Measurements from ENCODE around the gene TOPORS. TPM values are rescaled to one million over a fixed set of nuclear protein-coding genes. Genes with fewer than 3 reads are reported as not detected.
"Not testable (repeated sequence)": the region's sequence is repeated elsewhere in the genome, so short reads cannot be mapped to it uniquely, and the experiment has no call there.

Gene TOPORS
- 10 to 100 TPM; 14.7 to 19.9 TPM for total RNA-seq
- polyA plus RNA-seq = 1 to 10 TPM; 4.8 to 6.0 TPM

GRCh38 chr9:32552172-32552872 lies at the start of gene TOPORS, which contains the start of gene SMIM27:
TSS of gene TOPORS (minus strand) at chr9:32552586. CDS start at chr9:32552436, 150 bp downstream.
TSS of gene SMIM27 (plus strand) at chr9:32552327. CDS start at chr9:32552435, 108 bp downstream.
- Histone ChIP-seq H3K36me3 (ENCODE audit: control insufficient read depth in 4 of 4, insufficient read depth in 3 of 4, low read depth in 1 of 4, low read length in 3 of 4) (peaks cover 0 to 2% (median 0%) of the 10 kb centered on the region in 4 donors), H3K27ac (ENCODE audit: low read depth in 1 of 2, low read length in 2 of 2) (peak within 1 kb of the TSS; percentile 94 to 97), H3K4me3 (ENCODE audit: low read depth in 1 of 3, low read length in 3 of 3) (peak within 1 kb of the TSS; percentile 69 to 94 (median 70)), H3K4me1 (ENCODE audit: control insufficient read depth in 4 of 4, insufficient read depth in 4 of 4, low read length in 3 of 4) (peaks cover 2 to 30% (median 13%) of the 10 kb centered on the region in 4 donors), H3K9me3 (ENCODE audit: control insufficient read depth in 4 of 4, low read length in 3 of 4) (no peaks in the 10 kb centered on the region), H3K9ac (ENCODE audit: low read depth in 1 of 2, low read length in 2 of 2) (peak within 1 kb of the TSS; percentile 97 to 99), H3K27me3 (ENCODE audit: control insufficient read depth in 4 of 4, insufficient read depth in 4 of 4, low read length in 3 of 4) (no peaks in the 10 kb centered on the region)
- peak; percentile 87 for DNase-seq (ENCODE audit: low spot score)
- WGBS = under 1% methylated on average over 46 of the region's 46 CpGs
- TF ChIP-seq NR2F2 (IDR thresholded peaks at IDR 0.05) = no peak
- TF ChIP-seq JUND (IDR thresholded peaks at IDR 0.05) = peak in 1 of 2 donors; percentile 37
- peak; percentile 100 for TF ChIP-seq YY1 (IDR thresholded peaks at IDR 0.05)
- TF ChIP-seq ATF3 (IDR thresholded peaks at IDR 0.05) = peak; percentile 17
- TF ChIP-seq TAF1 (conservative IDR thresholded peaks at IDR 0.05) = peak; percentile 97
- peak; percentile 36 for TF ChIP-seq ZBTB33 (IDR thresholded peaks at IDR 0.05)
- TF ChIP-seq REST (IDR thresholded peaks at IDR 0.05) = peak; percentile 93
- TF ChIP-seq HNF4A (conservative IDR thresholded peaks at IDR 0.05) = peak; percentile 25 to 56
- TF ChIP-seq RXRA (IDR thresholded peaks at IDR 0.05) = peak in 1 of 2 donors; percentile 20
- no peak for TF ChIP-seq SP1 (IDR thresholded peaks at IDR 0.05)
- no peak for TF ChIP-seq FOXA1 (IDR thresholded peaks at IDR 0.05)
- TF ChIP-seq CTCF (IDR thresholded peaks at IDR 0.05; ENCODE audit: low read depth, low read length, missing input control) = no peak
- TF ChIP-seq EGR1 (IDR thresholded peaks at IDR 0.05; ENCODE audit: low read depth in 2 of 2) = peak; percentile 93 to 95
- TF ChIP-seq MAX (IDR thresholded peaks at IDR 0.05) = peak; percentile 51
- TF ChIP-seq FOXA2 (IDR thresholded peaks at IDR 0.05) = no peak
- peak; percentile 11 to 21 for TF ChIP-seq RAD21 (IDR thresholded peaks at IDR 0.05)
- TF ChIP-seq GABPA (IDR thresholded peaks at IDR 0.05 in 1 of 2, conservative IDR thresholded peaks at IDR 0.05 in 1 of 2) = peak; percentile 57 to 86
- no peak for TF ChIP-seq HNF4G (IDR thresholded peaks at IDR 0.05)

- 64% methylated on average over 3 of the region's 3 CpGs for WGBS
- H3K9ac ChIP-seq (ENCODE audit: low read depth in 1 of 2, low read length in 2 of 2); H3K4me3 ChIP-seq (ENCODE audit: low read depth in 1 of 3, low read length in 3 of 3); H3K4me1 ChIP-seq (ENCODE audit: control insufficient read depth in 4 of 4, insufficient read depth in 4 of 4, low read length in 3 of 4); H3K36me3 ChIP-seq (ENCODE audit: control insufficient read depth in 4 of 4, insufficient read depth in 3 of 4, low read depth in 1 of 4, low read length in 3 of 4); H3K27ac ChIP-seq (ENCODE audit: low read depth in 1 of 2, low read length in 2 of 2); DNase-seq (ENCODE audit: low spot score); H3K9me3 ChIP-seq (ENCODE audit: control insufficient read depth in 4 of 4, low read length in 3 of 4); H3K27me3 ChIP-seq (ENCODE audit: control insufficient read depth in 4 of 4, insufficient read depth in 4 of 4, low read length in 3 of 4): not testable (repeated sequence)
These were observed 46.6 kb upstream of the TOPORS start for GRCh38 chr9:32599021-32599420.
